PFSK-1 (cell line): ENCODE data around the gene PHLPP1.

Experiments used
- POLR2AphosphoS5 ChIP-seq: IDR thresholded peaks from 2 replicates; pipeline ENCODE4 v1.6.1; 2012; ENCODE audit warnings: low read depth, mild to moderate bottlenecking, control low read depth, low read length, moderate library complexity
- REST ChIP-seq, 2 experiments: IDR thresholded peaks; 2 replicates each; pipeline versions ENCODE4 v1.6.1 to v1.8.0; 2011 to 2012; ENCODE audit warnings: low read depth in 2 of 2, low read length in 2 of 2, control low read depth in 1 of 2, inconsistent platforms in 1 of 2, mild to moderate bottlenecking in 1 of 2, moderate library complexity in 1 of 2; ENCODE audit not compliant: insufficient read depth in 1 of 2
- SIN3A ChIP-seq: IDR thresholded peaks from 2 replicates; pipeline ENCODE4 v1.6.1; 2012; ENCODE audit warnings: mild to moderate bottlenecking, low read length, moderate library complexity, borderline replicate concordance; ENCODE audit not compliant: insufficient read depth
- TAF1 ChIP-seq: IDR thresholded peaks from 2 replicates; pipeline ENCODE4 v1.6.1; 2012; ENCODE audit warnings: low read length, control low read depth, borderline replicate concordance; ENCODE audit not compliant: insufficient read depth

- TF ChIP-seq SIN3A (no peak), POLR2AphosphoS5 (no peak), TAF1 (no peak), REST (IDR thresholded peaks at IDR 0.05; ENCODE audit: insufficient read depth in 1 of 2, low read depth in 2 of 2, low read length in 2 of 2) (no peak)
These were observed 263.8 kb downstream of the PHLPP1 start for GRCh38 chr18:62979176-62979575.
